ENCODE results near the gene SELENOT. TPM values are rescaled to one million over a fixed set of nuclear protein-coding genes. Genes with fewer than 3 reads are reported as not detected.
"Not testable (repeated sequence)": the region's sequence is repeated elsewhere in the genome, so short reads cannot be mapped to it uniquely, and the experiment has no call there.

The SELENOT gene
- total and polyA plus RNA-seq, 2 donors: 76.5 to 94.4 TPM

- no peak for DNase-seq (ENCODE audit: extremely low spot score)
- no peak overlapping the region for H3K27ac ChIP-seq (ENCODE audit: low read depth)
- no peaks in the 10 kb centered on the region for H3K4me1 ChIP-seq (ENCODE audit: insufficient read depth)
- no peaks in the 10 kb centered on the region for H3K36me3 ChIP-seq (ENCODE audit: insufficient read depth)
- H3K4me3 ChIP-seq (ENCODE audit: low read depth, low read length): no peak overlapping the region
- 87% methylated on average over 7 of the region's 7 CpGs for WGBS
These were observed 17.0 kb downstream of the SELENOT start for GRCh38 chr3:150620002-150620689.

- not testable (repeated sequence) for H3K27ac ChIP-seq (ENCODE audit: low read depth); H3K36me3 ChIP-seq (ENCODE audit: insufficient read depth); H3K4me3 ChIP-seq (ENCODE audit: low read depth, low read length); DNase-seq (ENCODE audit: extremely low spot score); H3K4me1 ChIP-seq (ENCODE audit: insufficient read depth)
These were observed 19.8 kb downstream of the SELENOT start for GRCh38 chr3:150622955-150623354.

DNA sequence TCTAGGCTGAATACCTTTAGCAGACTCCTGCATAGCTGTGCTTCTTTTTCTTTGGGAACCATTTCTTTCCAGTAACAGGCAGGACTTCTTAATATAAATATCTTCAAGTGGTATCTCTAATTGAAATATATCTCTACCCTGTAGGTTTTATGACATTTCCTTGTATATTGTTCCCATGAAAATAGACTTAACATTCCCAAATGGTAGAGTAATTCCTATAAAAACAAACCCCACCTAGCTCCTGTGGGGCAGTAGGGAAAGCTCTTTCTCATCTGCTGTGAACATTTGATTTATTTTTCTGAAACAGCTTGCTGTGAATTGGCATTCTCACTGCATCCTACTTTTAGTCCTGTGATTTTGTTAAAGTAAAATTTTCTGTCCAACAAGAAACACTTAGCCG, 20.8 kb downstream of the SELENOT start:
- no peaks in the 10 kb centered on the region for H3K4me1 ChIP-seq (ENCODE audit: insufficient read depth)
- DNase-seq (ENCODE audit: extremely low spot score): no peak
- 95% methylated on average over 1 of the region's 1 CpG for WGBS
- no peak overlapping the region for H3K4me3 ChIP-seq (ENCODE audit: low read depth, low read length)
- no peak overlapping the region for H3K27ac ChIP-seq (ENCODE audit: low read depth)
- no peaks in the 10 kb centered on the region for H3K36me3 ChIP-seq (ENCODE audit: insufficient read depth)

GRCh38 chr3:150626148-150626930, 23.2 kb downstream of the SELENOT start:
- H3K4me1 ChIP-seq (ENCODE audit: insufficient read depth): no peaks in the 10 kb centered on the region
- DNase-seq (ENCODE audit: extremely low spot score): no peak
- WGBS: 92% methylated on average over 2 of the region's 2 CpGs
- no peak overlapping the region for H3K4me3 ChIP-seq (ENCODE audit: low read depth, low read length)
- H3K27ac ChIP-seq (ENCODE audit: low read depth): no peak overlapping the region
- H3K36me3 ChIP-seq (ENCODE audit: insufficient read depth): no peaks in the 10 kb centered on the region

DNA sequence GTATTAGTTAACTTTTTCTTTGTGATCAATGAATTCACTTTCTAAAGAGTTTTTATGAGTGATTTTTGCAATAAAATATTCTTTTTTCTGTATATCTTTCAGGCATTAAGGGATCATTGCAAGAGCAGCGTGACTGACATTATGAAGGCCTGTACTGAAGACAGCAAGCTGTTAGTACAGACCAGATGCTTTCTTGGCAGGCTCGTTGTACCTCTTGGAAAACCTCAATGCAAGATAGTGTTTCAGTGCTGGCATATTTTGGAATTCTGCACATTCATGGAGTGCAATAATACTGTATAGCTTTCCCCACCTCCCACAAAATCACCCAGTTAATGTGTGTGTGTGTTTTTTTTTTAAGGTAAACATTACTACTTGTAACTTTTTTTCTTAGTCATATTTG, 24.4 kb downstream of the SELENOT start:
- no peaks in the 10 kb centered on the region for H3K36me3 ChIP-seq (ENCODE audit: insufficient read depth)
- WGBS: 40% methylated on average over 2 of the region's 2 CpGs

DNA sequence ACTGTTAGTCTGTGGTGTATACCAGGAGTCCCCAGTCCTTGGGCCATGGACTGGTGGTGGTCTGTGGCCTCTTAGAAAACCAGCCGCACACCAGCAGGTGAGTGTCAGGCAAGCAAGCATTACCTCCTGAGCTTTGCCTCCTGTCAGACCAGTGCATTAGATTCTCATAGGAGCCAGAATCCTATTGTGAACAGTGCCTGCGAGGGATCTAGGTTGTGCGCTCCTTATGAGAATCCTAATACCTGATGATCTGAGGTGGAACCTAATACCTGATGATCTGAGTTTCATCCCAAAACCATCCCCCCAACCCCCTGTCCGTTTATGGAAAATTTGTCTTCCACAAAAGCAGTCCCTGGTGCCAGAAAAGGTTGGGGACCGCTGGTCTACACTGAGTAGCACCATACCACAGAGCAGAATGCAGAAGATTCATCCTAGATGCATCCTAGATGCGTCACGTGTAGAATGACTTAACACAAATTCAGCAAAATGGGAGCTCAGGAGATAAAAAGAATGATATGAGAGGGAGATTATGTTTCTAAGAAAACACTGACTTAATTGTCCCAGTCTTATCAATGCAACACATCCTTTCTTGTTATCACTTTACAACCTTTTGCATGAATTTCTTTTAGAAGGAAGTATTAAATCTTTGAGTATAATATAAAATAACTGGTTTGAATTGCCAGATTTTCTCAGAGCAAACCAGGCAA, 28.5 kb downstream of the SELENOT start:
- no peaks in the 10 kb centered on the region for H3K4me1 ChIP-seq (ENCODE audit: insufficient read depth)
- no peak for DNase-seq (ENCODE audit: extremely low spot score)
- H3K27ac ChIP-seq (ENCODE audit: low read depth): no peak overlapping the region
- H3K4me3 ChIP-seq (ENCODE audit: low read depth, low read length): no peak overlapping the region
- WGBS: 89% methylated on average over 7 of the region's 7 CpGs
- no peaks in the 10 kb centered on the region for H3K36me3 ChIP-seq (ENCODE audit: insufficient read depth)

More for the DNA sequence above, 24.4 kb downstream of the SELENOT start:
- DNase-seq (ENCODE audit: extremely low spot score): no peak
- no peaks in the 10 kb centered on the region for H3K4me1 ChIP-seq (ENCODE audit: insufficient read depth)
- H3K4me3 ChIP-seq (ENCODE audit: low read depth, low read length): no peak overlapping the region
- peak overlapping the region; percentile 5 for H3K27ac ChIP-seq (ENCODE audit: low read depth)

- H3K4me3 ChIP-seq (ENCODE audit: low read depth, low read length): no peak overlapping the region
- no peaks in the 10 kb centered on the region for H3K4me1 ChIP-seq (ENCODE audit: insufficient read depth)
- no peaks in the 10 kb centered on the region for H3K36me3 ChIP-seq (ENCODE audit: insufficient read depth)
- no peak for DNase-seq (ENCODE audit: extremely low spot score)
- WGBS: 52% methylated on average over 6 of the region's 6 CpGs
- no peak overlapping the region for H3K27ac ChIP-seq (ENCODE audit: low read depth)
These were observed 32.0 kb downstream of the SELENOT start for GRCh38 chr3:150635076-150635475.

DNA sequence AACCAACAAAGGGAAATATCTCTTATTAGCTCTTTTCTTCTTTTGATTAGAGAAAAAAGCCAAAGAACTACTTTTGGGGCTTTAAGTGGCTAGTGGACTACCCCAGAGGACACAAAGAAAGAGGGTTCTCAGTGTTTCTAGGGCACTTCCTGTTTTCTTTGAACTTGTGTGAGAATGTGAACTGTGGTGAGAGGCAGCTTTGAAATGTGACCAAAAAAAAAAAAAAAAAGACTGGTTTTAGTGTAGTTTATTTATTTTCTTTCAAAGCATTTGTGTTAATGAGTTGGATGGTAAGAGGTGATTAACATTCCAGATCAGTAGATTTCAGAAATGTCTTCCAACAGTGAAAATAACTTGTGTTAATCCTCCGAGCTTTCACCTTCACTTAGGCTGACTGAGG, 32.4 kb downstream of the SELENOT start:
- no peak overlapping the region for H3K27ac ChIP-seq (ENCODE audit: low read depth)
- DNase-seq (ENCODE audit: extremely low spot score): no peak
- WGBS: 81% methylated on average over 1 of the region's 1 CpG
- H3K36me3 ChIP-seq (ENCODE audit: insufficient read depth): no peaks in the 10 kb centered on the region
- H3K4me1 ChIP-seq (ENCODE audit: insufficient read depth): no peaks in the 10 kb centered on the region
- H3K4me3 ChIP-seq (ENCODE audit: low read depth, low read length): no peak overlapping the region

- Histone ChIP-seq H3K4me3 (ENCODE audit: low read depth, low read length) (no peak overlapping the region), H3K27ac (ENCODE audit: low read depth) (no peak overlapping the region), H3K4me1 (ENCODE audit: insufficient read depth) (no peaks in the 10 kb centered on the region), H3K36me3 (ENCODE audit: insufficient read depth) (no peaks in the 10 kb centered on the region)
- no peak for DNase-seq (ENCODE audit: extremely low spot score)
- 94% methylated on average over 5 of the region's 5 CpGs for WGBS
These were observed 33.1 kb downstream of the SELENOT start for GRCh38 chr3:150636258-150636657.

DNA sequence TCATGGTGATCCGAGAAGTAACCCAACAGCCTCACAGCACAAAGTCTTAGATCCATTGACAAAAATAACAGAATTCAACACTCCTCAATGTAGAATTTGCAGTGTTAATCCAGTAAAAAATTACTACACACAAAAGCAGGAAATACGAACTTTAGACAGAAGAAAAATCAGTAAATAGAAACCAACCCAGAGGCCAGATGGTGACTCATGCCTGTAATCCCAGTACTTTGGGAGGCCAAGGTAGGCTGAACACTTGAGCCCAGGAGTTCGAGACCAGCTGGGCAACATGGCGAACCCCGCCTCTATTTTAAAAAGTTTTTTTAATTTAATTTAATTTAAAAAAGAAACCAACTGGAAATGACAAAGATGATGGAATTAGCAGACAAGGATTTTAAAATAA, 36.1 kb downstream of the SELENOT start:
- no peak overlapping the region for H3K27ac ChIP-seq (ENCODE audit: low read depth)
- 73% methylated on average over 5 of the region's 5 CpGs for WGBS
- DNase-seq (ENCODE audit: extremely low spot score): no peak
- H3K36me3 ChIP-seq (ENCODE audit: insufficient read depth): no peaks in the 10 kb centered on the region
- H3K4me3 ChIP-seq (ENCODE audit: low read depth, low read length): no peak overlapping the region
- H3K4me1 ChIP-seq (ENCODE audit: insufficient read depth): no peaks in the 10 kb centered on the region

DNA sequence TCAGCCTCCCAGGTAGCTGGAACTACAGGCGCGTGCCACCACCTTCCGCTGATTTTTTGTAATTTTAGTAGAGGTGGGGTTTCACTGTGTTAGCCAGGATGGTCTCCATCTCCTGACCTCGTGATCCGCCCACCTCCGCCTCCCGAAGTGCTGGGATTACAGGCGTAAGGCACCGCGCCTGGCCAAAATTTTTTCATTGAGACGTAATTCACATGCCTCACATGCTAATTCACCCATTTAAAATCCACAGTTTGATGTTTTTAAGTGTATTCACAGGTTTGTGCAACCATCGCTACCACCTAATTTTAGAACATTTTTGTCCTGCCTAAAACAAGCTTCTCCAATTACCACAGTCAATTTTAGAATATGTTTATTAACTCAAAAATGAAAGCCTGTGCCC, 37.1 kb downstream of the SELENOT start:
- no peaks in the 10 kb centered on the region for H3K36me3 ChIP-seq (ENCODE audit: insufficient read depth)
- no peak overlapping the region for H3K4me3 ChIP-seq (ENCODE audit: low read depth, low read length)
- H3K27ac ChIP-seq (ENCODE audit: low read depth): no peak overlapping the region
- no peak for DNase-seq (ENCODE audit: extremely low spot score)
- WGBS: 96% methylated on average over 12 of the region's 12 CpGs
- H3K4me1 ChIP-seq (ENCODE audit: insufficient read depth): no peaks in the 10 kb centered on the region

GRCh38 chr3:150653110-150653561, 50.0 kb downstream of the SELENOT start:
- 86% methylated on average over 4 of the region's 4 CpGs for WGBS
- Histone ChIP-seq H3K27ac (ENCODE audit: low read depth) (no peak overlapping the region), H3K4me3 (ENCODE audit: low read depth, low read length) (no peak overlapping the region), H3K36me3 (ENCODE audit: insufficient read depth) (no peaks in the 10 kb centered on the region), H3K4me1 (ENCODE audit: insufficient read depth) (no peaks in the 10 kb centered on the region)
- no peak for DNase-seq (ENCODE audit: extremely low spot score)

DNA sequence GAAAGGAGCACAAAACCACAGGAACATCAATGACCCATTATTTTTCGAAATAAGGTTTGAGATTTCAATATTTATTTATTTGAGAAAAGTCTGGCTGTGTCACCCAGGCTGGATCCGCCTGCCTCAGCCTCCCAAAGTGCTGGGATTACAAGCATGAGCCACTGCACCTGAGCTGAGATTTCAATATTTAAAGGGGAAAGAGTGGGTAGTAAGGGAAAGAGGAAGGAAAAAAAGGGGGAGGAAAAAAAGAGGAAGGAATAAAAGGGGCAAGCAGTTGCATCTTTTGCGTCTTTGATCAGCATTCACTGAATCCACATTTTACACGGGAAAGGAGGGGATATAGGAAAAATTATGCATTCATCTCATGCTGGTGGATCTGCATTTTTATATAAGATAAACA, 53.2 kb downstream of the SELENOT start:
- Histone ChIP-seq H3K4me3 (ENCODE audit: low read depth, low read length) (no peak overlapping the region), H3K4me1 (ENCODE audit: insufficient read depth) (no peaks in the 10 kb centered on the region), H3K27ac (ENCODE audit: low read depth) (no peak overlapping the region), H3K36me3 (ENCODE audit: insufficient read depth) (no peaks in the 10 kb centered on the region)
- WGBS: 71% methylated on average over 4 of the region's 4 CpGs
- no peak for DNase-seq (ENCODE audit: extremely low spot score)
